ENCODE measurements around the gene GCNT3. TPM values are rescaled to one million over a fixed set of nuclear protein-coding genes. Genes with fewer than 3 reads are reported as not detected.

The GCNT3 gene, protein sequence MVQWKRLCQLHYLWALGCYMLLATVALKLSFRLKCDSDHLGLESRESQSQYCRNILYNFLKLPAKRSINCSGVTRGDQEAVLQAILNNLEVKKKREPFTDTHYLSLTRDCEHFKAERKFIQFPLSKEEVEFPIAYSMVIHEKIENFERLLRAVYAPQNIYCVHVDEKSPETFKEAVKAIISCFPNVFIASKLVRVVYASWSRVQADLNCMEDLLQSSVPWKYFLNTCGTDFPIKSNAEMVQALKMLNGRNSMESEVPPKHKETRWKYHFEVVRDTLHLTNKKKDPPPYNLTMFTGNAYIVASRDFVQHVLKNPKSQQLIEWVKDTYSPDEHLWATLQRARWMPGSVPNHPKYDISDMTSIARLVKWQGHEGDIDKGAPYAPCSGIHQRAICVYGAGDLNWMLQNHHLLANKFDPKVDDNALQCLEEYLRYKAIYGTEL
- not detected in 2 replicates for total RNA-seq (ENCODE audit: low replicate concordance)

DNA sequence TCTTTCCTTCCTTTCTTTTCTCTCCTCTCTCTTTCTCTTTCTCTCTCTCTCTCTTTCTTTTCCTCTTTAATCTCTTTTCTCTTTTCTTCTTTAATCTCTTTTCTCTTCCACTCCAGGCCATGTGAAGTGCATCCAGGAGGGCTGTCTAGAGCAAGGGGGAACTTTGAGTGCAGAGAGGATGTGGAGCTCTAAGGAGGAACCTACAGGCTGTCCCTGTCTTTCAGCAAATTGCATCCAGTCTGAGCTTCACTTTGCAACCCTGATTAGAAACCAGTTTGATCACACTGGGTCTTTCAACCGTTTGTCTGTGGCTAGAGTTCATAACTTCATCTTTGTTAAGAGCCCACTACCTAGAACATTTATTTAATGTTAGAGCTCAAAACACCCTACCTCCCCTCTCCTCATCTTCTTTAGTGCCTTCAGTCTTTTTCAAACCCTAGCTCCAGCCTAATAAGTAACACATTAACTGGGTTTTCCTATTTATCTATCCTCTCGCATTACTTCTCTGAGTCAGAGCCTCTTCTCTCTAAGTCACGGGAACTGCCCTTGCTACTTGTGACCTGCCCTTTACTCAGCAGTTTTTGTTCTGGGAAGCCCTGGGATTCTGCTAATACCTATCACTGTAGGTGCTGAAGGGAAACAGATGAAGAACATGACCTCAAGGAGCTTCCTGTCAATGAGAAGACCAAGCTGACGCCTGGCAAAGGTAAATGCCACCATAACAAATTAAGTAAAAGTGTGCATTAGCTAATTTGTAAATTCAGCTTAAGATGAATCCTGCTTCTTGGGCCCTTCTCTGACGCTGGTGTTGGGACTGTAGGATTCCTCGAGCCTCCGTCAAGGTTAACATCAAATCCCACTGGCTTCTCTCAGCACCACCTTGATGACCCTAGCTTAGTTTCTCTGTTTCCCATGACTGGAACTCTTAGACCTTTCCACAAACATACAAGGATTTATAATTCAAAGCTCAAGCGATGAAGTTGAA lies at the start of gene GCNT3:
TSS of gene GCNT3 (plus strand) at position 508 of the 985 bp plus-strand sequence. CDS start 6,456 bp downstream, outside the sequence.
- Histone ChIP-seq H4K20me1 (ENCODE audit: low read depth) (no peaks in the 10 kb centered on the region), H3K4me3 (no peak within 1 kb of the TSS), H3F3A (ENCODE audit: low read depth) (no peaks in the 10 kb centered on the region), H3K79me2 (ENCODE audit: low read depth) (no peaks in the 10 kb centered on the region), H3K36me3 (no peaks in the 10 kb centered on the region), H3K4me2 (no peak within 1 kb of the TSS), H3K9me3 (ENCODE audit: low read depth) (no peaks in the 10 kb centered on the region), H3K4me1 (no peaks in the 10 kb centered on the region), H3K27me3 (peaks cover 1% of the 10 kb centered on the region), H3K27ac (no peak within 1 kb of the TSS), H2AFZ (replicated peaks) (no peak within 1 kb of the TSS), H3K9ac (no peak within 1 kb of the TSS)
- Mint-ChIP-seq H3K4me3 (no peak within 1 kb of the TSS), H3K4me1 (peaks cover 8% of the 10 kb centered on the region), H3K27ac (no peak within 1 kb of the TSS), H3K36me3 (no peaks in the 10 kb centered on the region), H3K9me3 (no peaks in the 10 kb centered on the region), H3K27me3 (ENCODE audit: insufficient read depth, low read depth) (peaks cover 11% of the 10 kb centered on the region)
- TF ChIP-seq EZH2phosphoT487 (IDR thresholded peaks at IDR 0.05) (no peak), EZH2 (IDR thresholded peaks at IDR 0.05) (no peak)
- TF ChIP-seq, protein P1, sequence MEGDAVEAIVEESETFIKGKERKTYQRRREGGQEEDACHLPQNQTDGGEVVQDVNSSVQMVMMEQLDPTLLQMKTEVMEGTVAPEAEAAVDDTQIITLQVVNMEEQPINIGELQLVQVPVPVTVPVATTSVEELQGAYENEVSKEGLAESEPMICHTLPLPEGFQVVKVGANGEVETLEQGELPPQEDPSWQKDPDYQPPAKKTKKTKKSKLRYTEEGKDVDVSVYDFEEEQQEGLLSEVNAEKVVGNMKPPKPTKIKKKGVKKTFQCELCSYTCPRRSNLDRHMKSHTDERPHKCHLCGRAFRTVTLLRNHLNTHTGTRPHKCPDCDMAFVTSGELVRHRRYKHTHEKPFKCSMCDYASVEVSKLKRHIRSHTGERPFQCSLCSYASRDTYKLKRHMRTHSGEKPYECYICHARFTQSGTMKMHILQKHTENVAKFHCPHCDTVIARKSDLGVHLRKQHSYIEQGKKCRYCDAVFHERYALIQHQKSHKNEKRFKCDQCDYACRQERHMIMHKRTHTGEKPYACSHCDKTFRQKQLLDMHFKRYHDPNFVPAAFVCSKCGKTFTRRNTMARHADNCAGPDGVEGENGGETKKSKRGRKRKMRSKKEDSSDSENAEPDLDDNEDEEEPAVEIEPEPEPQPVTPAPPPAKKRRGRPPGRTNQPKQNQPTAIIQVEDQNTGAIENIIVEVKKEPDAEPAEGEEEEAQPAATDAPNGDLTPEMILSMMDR (IDR thresholded peaks at IDR 0.05): no peak
- DNase-seq (ENCODE audit: low spot score): no peak

DNA sequence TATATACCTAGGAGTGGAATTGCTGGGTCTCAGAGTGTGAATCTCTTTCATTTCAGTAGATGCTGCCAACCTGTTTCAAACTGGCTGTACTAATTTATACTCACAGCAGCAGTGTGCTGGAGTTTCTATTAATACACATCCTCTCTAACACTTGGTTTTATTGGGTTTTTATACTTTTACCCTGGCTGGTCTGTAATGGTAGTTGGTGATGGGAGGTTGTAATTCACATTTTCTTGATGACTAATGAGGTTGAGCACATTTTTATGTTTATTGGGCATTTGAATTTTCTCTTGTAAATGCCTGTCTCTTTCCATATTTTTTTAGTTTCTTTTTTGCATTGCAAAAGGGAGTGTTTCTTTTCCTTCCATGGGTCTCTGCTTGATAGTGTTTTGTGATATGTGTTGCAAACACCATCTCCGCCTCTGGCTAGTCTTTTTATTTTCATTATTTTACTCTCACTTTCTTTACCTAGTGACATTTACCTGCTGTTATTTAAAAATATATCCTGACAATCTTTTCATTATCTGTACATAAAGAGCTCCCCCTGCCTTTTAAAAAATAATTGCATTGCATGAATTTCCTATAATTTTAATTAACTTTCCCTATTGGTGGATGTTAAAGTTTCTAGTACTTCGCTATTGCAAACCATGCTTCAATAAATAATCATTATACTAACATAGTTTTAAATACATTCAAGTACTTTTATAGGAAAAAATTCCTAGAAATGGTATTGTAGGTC lies 49.0 kb upstream of the GCNT3 start:
- H3K9ac ChIP-seq: no peak overlapping the region
- Mint-ChIP-seq H3K9me3 (peaks cover 8% of the 10 kb centered on the region), H3K4me1 (no peaks in the 10 kb centered on the region), H3K27me3 (ENCODE audit: insufficient read depth, low read depth) (peaks cover 11% of the 10 kb centered on the region), H3K4me3 (no peak overlapping the region), H3K27ac (no peak overlapping the region), H3K36me3 (no peaks in the 10 kb centered on the region)
- no peak overlapping the region for H2AFZ ChIP-seq (replicated peaks)
- no peaks in the 10 kb centered on the region for H3K27me3 ChIP-seq
- no peaks in the 10 kb centered on the region for H3K36me3 ChIP-seq
- no peak overlapping the region for H3K4me3 ChIP-seq
- H3K79me2 ChIP-seq (ENCODE audit: low read depth): no peaks in the 10 kb centered on the region
- H3K4me2 ChIP-seq: no peak overlapping the region
- H3F3A ChIP-seq (ENCODE audit: low read depth): no peaks in the 10 kb centered on the region
- no peak overlapping the region for H3K27ac ChIP-seq
- no peaks in the 10 kb centered on the region for H4K20me1 ChIP-seq (ENCODE audit: low read depth)
- no peak for DNase-seq (ENCODE audit: low spot score)
- H3K4me1 ChIP-seq: no peaks in the 10 kb centered on the region
- TF ChIP-seq EZH2phosphoT487 (IDR thresholded peaks at IDR 0.05) (no peak), EZH2 (IDR thresholded peaks at IDR 0.05) (no peak)
- TF ChIP-seq, protein P1 (IDR thresholded peaks at IDR 0.05): no peak
- H3K9me3 ChIP-seq (ENCODE audit: low read depth): no peaks in the 10 kb centered on the region

DNA sequence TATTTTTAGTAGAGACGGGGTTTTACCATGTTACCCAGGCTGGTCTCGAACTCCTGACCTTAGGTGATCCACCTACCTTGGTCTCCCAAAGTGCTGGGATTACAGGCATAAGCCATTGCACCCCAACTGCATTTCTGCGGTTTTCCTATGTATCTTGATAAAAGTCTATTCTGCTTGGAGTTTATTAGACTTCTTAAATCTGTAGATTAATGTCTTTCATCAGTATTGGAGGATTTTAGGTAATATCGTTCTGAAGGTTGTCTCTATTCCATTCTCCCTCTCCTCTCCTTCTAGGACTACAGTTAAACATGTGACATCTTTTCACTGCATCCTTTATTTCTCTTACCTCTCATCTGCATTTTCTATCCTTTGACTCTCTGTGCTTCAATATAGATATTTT lies 46.3 kb upstream of the GCNT3 start:
- H3K36me3 Mint-ChIP-seq: no peaks in the 10 kb centered on the region
- Histone ChIP-seq H3K79me2 (ENCODE audit: low read depth) (no peaks in the 10 kb centered on the region), H3K4me1 (no peaks in the 10 kb centered on the region), H4K20me1 (ENCODE audit: low read depth) (no peaks in the 10 kb centered on the region), H3K9ac (no peak overlapping the region), H3K27me3 (no peaks in the 10 kb centered on the region), H2AFZ (replicated peaks) (no peak overlapping the region), H3F3A (ENCODE audit: low read depth) (no peaks in the 10 kb centered on the region), H3K4me3 (no peak overlapping the region), H3K27ac (no peak overlapping the region), H3K4me2 (no peak overlapping the region), H3K9me3 (ENCODE audit: low read depth) (no peaks in the 10 kb centered on the region), H3K36me3 (no peaks in the 10 kb centered on the region)
- TF ChIP-seq EZH2 (IDR thresholded peaks at IDR 0.05) (no peak), EZH2phosphoT487 (IDR thresholded peaks at IDR 0.05) (no peak)
- TF ChIP-seq, protein P1 (IDR thresholded peaks at IDR 0.05): no peak
- no peak overlapping the region for H3K4me3 Mint-ChIP-seq
- no peaks in the 10 kb centered on the region for H3K4me1 Mint-ChIP-seq
- peaks cover 8% of the 10 kb centered on the region for H3K9me3 Mint-ChIP-seq
- H3K27me3 Mint-ChIP-seq (ENCODE audit: insufficient read depth, low read depth): peaks cover 8% of the 10 kb centered on the region
- no peak overlapping the region for H3K27ac Mint-ChIP-seq
- no peak for DNase-seq (ENCODE audit: low spot score)
